ENCODE data around the gene MAPK8IP3.
"Not testable (repeated sequence)": the region's sequence is repeated elsewhere in the genome, so short reads cannot be mapped to it uniquely, and the experiment has no call there.

Gene MAPK8IP3

GRCh38 chr16:1786242-1787055, 80.5 kb downstream of the MAPK8IP3 start:
- DNase-seq (ENCODE audit: low spot score): no peak

GRCh38 chr16:1787056-1787321, 81.0 kb downstream of the MAPK8IP3 start:
- no peak for DNase-seq (ENCODE audit: low spot score)

GRCh38 chr16:1787322-1788094, 81.5 kb downstream of the MAPK8IP3 start:
- no peak for DNase-seq (ENCODE audit: low spot score)

GRCh38 chr16:1788095-1788707, 82.2 kb downstream of the MAPK8IP3 start:
- no peak for DNase-seq (ENCODE audit: low spot score)

GRCh38 chr16:1788708-1789100, 82.7 kb downstream of the MAPK8IP3 start:
- no peak for DNase-seq (ENCODE audit: low spot score)

- no peak for DNase-seq (ENCODE audit: low spot score)
Observed at GRCh38 chr16:1789643-1790045, 83.6 kb downstream of the MAPK8IP3 start.

- no peak for DNase-seq (ENCODE audit: low spot score)
Observed at GRCh38 chr16:1790261-1790610, 84.2 kb downstream of the MAPK8IP3 start.

GRCh38 chr16:1790611-1791255, 84.7 kb downstream of the MAPK8IP3 start:
- DNase-seq (ENCODE audit: low spot score): peak; percentile 58

GRCh38 chr16:1791256-1791942, 85.4 kb downstream of the MAPK8IP3 start:
- no peak for DNase-seq (ENCODE audit: low spot score)

GRCh38 chr16:1791943-1792812, 86.2 kb downstream of the MAPK8IP3 start:
- no peak for DNase-seq (ENCODE audit: low spot score)

GRCh38 chr16:1792836-1793577, 87.0 kb downstream of the MAPK8IP3 start:
- no peak for DNase-seq (ENCODE audit: low spot score)

GRCh38 chr16:1793578-1794220, 87.7 kb downstream of the MAPK8IP3 start, which contains the start of gene IGFALS:
IGFALS (minus strand) TSS chr16:1793705; CDS start chr16:1793652, 53 bp downstream.
- no peak for DNase-seq (ENCODE audit: low spot score)

- DNase-seq (ENCODE audit: low spot score): no peak
Observed at GRCh38 chr16:1794221-1794871, 88.4 kb downstream of the MAPK8IP3 start.

- DNase-seq (ENCODE audit: low spot score): no peak
Observed at GRCh38 chr16:1794908-1795666, 89.1 kb downstream of the MAPK8IP3 start.

- DNase-seq (ENCODE audit: low spot score): not testable (repeated sequence)
Observed at GRCh38 chr16:1799263-1799662, 93.3 kb downstream of the MAPK8IP3 start.

GRCh38 chr16:1800701-1801100, 94.7 kb downstream of the MAPK8IP3 start:
- no peak for DNase-seq (ENCODE audit: low spot score)

- no peak for DNase-seq (ENCODE audit: low spot score)
Observed at GRCh38 chr16:1807626-1808025, 101.6 kb downstream of the MAPK8IP3 start.

- no peak for DNase-seq (ENCODE audit: low spot score)
Observed at GRCh38 chr16:1808691-1809090, 102.7 kb downstream of the MAPK8IP3 start.

Measured in cerebellar cortex (tissue), 1 donor.